Neuronal stem cell (in vitro differentiated cells): ENCODE measurements around the gene HPGDS.

ENCODE experiments used
- DNase-seq: peaks from one replicate; pipeline ENCODE4 v3.0.0-alpha.2; 2013; ENCODE audit warnings: low spot score
- H2AFZ ChIP-seq: one replicate; pipeline ENCODE4 v1.6.1; 2013; ENCODE audit warnings: mild to moderate bottlenecking, low read length, inconsistent platforms
- H2AK5ac ChIP-seq: 2 replicates; pipeline ENCODE4 v1.6.1; 2013; ENCODE audit warnings: low read depth, mild to moderate bottlenecking, inconsistent platforms, low read length, moderate library complexity, mixed read lengths
- H2BK120ac ChIP-seq: 2 replicates; pipeline ENCODE4 v1.6.1; 2013; ENCODE audit warnings: low read depth, mild to moderate bottlenecking, inconsistent platforms, low read length, moderate library complexity, mixed read lengths
- H2BK12ac ChIP-seq: one replicate; pipeline ENCODE4 v1.6.1; 2013; ENCODE audit warnings: low read length, inconsistent platforms
- H2BK15ac ChIP-seq: 2 replicates; pipeline ENCODE4 v1.6.1; 2013; ENCODE audit warnings: mild to moderate bottlenecking, low read length, inconsistent platforms, mixed read lengths
- H2BK5ac ChIP-seq: one replicate; pipeline ENCODE4 v1.6.1; 2013; ENCODE audit warnings: inconsistent platforms, mild to moderate bottlenecking, low read length, moderate library complexity
- H3K14ac ChIP-seq: one replicate; pipeline ENCODE4 v1.6.1; 2013; ENCODE audit warnings: low read length, inconsistent platforms
- H3K18ac ChIP-seq: 2 replicates; pipeline ENCODE4 v1.6.1; 2013; ENCODE audit warnings: low read length, inconsistent platforms
- H3K23ac ChIP-seq: 2 replicates; pipeline ENCODE4 v1.6.1; 2013; ENCODE audit warnings: low read depth, mild to moderate bottlenecking, mixed read lengths, low read length, inconsistent platforms; ENCODE audit not compliant: poor library complexity
- H3K27ac ChIP-seq: replicated peaks from 3 replicates; pipeline ENCODE4 v1.5.1; 2013; ENCODE audit warnings: low read length, inconsistent platforms
- H3K27me3 ChIP-seq, 3 experiments: 2 replicates each; pipeline ENCODE4 v1.6.1; 2013; ENCODE audit warnings: low read length in 3 of 3, mild to moderate bottlenecking in 2 of 3, inconsistent platforms in 1 of 3, low read depth in 1 of 3, mixed read lengths in 1 of 3, moderate library complexity in 1 of 3; ENCODE audit not compliant: control insufficient read depth in 3 of 3, insufficient read depth in 3 of 3
- H3K36me3 ChIP-seq, 2 donors: replicated peaks in 1 of 2; 2 replicates each; pipeline ENCODE4 v1.6.1; 2013; ENCODE audit warnings: low read length in 2 of 2; ENCODE audit not compliant: control insufficient read depth in 2 of 2, insufficient read depth in 2 of 2
- H3K4ac ChIP-seq: 2 replicates; pipeline ENCODE4 v1.6.1; 2013; ENCODE audit warnings: inconsistent platforms, mild to moderate bottlenecking, low read length, moderate library complexity
- H3K4me1 ChIP-seq, 2 donors: 1 replicate in 1 of 2; 2 replicates in 1 of 2; pipeline ENCODE4 v1.6.1; 2013; ENCODE audit warnings: low read length in 2 of 2, low read depth in 1 of 2; ENCODE audit not compliant: control insufficient read depth in 2 of 2, insufficient read depth in 1 of 2
- H3K4me2 ChIP-seq: one replicate; pipeline ENCODE4 v1.6.1; 2013; ENCODE audit warnings: mild to moderate bottlenecking, low read length, inconsistent platforms; ENCODE audit not compliant: insufficient read depth, poor library complexity, severe bottlenecking
- H3K4me3 ChIP-seq, 2 donors: 2 replicates each; pipeline ENCODE4 v1.5.1; 2013; ENCODE audit warnings: low read length in 2 of 2, mild to moderate bottlenecking in 2 of 2, inconsistent platforms in 1 of 2, moderate library complexity in 1 of 2
- H3K79me1 ChIP-seq: one replicate; pipeline ENCODE4 v1.6.1; 2013; ENCODE audit warnings: low read depth, mild to moderate bottlenecking, inconsistent platforms, low read length, moderate library complexity
- H3K9ac ChIP-seq: one replicate; pipeline ENCODE4 v1.6.1; 2013; ENCODE audit warnings: mild to moderate bottlenecking, low read depth, low read length, inconsistent platforms; ENCODE audit not compliant: poor library complexity
- H3K9me3 ChIP-seq, 2 donors: replicated peaks in 1 of 2; 2 replicates each; pipeline versions ENCODE3 to v1.6.1; 2013; ENCODE audit warnings: low read length in 2 of 2, mild to moderate bottlenecking in 2 of 2, inconsistent platforms in 1 of 2, low read depth in 1 of 2, mixed read lengths in 1 of 2, moderate library complexity in 1 of 2; ENCODE audit not compliant: control insufficient read depth in 2 of 2, insufficient read depth in 1 of 2
- H4K8ac ChIP-seq: one replicate; pipeline ENCODE4 v1.6.1; 2013; ENCODE audit warnings: low read depth, mild to moderate bottlenecking, inconsistent platforms, low read length, moderate library complexity
- H4K91ac ChIP-seq: one replicate; pipeline ENCODE4 v1.6.1; 2013; ENCODE audit warnings: low read length, low read depth, mild to moderate bottlenecking, inconsistent platforms; ENCODE audit not compliant: poor library complexity
- WGBS, 2 donors: extraction: QIAGEN DNeasy Blood & Tissue Kit; methylation state at CpG; one replicate each; pipeline ENCODE4 v1.1.7; 2013; ENCODE audit warnings: missing lambda C conversion rate in 2 of 2, mixed read lengths in 1 of 2; ENCODE audit not compliant: insufficient read length in 2 of 2, insufficient replicate concordance in 1 of 2; ENCODE audit errors: extremely low coverage in 2 of 2; 5-methylcytosine and 5-hydroxymethylcytosine counted together

HPGDS gene

DNA sequence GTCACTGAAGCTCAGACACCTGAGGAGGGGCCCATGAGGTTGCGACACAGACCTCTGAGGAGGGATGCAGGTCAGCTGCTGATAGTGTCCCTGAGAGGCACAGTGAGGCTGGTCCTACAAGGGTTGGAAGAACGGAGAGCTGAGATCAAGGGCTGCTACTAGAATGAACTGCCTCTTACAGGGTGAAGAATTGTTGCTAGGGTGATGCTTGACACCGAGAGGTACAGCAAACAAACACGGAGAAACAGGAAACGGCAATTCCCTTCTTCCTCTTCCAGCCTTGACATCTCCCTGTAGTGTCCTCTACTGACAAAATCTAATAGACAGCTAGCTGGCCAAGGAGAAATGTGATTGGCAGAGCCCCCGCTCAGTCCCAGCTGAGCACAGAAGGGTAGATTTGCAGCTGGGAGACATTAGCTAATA lies 11.8 kb upstream of the HPGDS start:
- no peak overlapping the region for H3K18ac ChIP-seq
- H3K23ac ChIP-seq, result no peak overlapping the region
- peak overlapping the region; percentile 32 for H2AFZ ChIP-seq
- no peak overlapping the region for H2BK120ac ChIP-seq
- no peak overlapping the region for H3K4me3 ChIP-seq
- H2BK12ac ChIP-seq, result no peak overlapping the region
- no peak overlapping the region for H3K9ac ChIP-seq
- H3K4me1 ChIP-seq, result no peaks in the 10 kb centered on the region
- H2BK5ac ChIP-seq, result no peak overlapping the region
- peaks cover 0 to 9% (median 0%) of the 10 kb centered on the region in 3 experiments for H3K27me3 ChIP-seq
- DNase-seq, result no peak
- no peaks in the 10 kb centered on the region for H3K79me1 ChIP-seq
- H4K91ac ChIP-seq, result no peak overlapping the region
- H3K36me3 ChIP-seq, result no peaks in the 10 kb centered on the region
- H3K27ac ChIP-seq, result no peak overlapping the region
- no peak overlapping the region for H2BK15ac ChIP-seq
- H3K4ac ChIP-seq, result no peak overlapping the region
- H4K8ac ChIP-seq, result no peak overlapping the region
- no CpG with 5 or more reads among the region's 6 CpGs for WGBS, 2 donors
- H2AK5ac ChIP-seq, result no peak overlapping the region
- no peaks in the 10 kb centered on the region for H3K9me3 ChIP-seq
- H3K14ac ChIP-seq, result no peak overlapping the region
- H3K4me2 ChIP-seq, result no peak overlapping the region

- WGBS, 2 donors, result no CpG with 5 or more reads among the region's 2 CpGs
- H3K4me1 ChIP-seq, result no peaks in the 10 kb centered on the region
- H2BK5ac ChIP-seq, result no peak overlapping the region
- H3K23ac ChIP-seq, result no peak overlapping the region
- H3K4ac ChIP-seq, result no peak overlapping the region
- H4K91ac ChIP-seq, result no peak overlapping the region
- no peaks in the 10 kb centered on the region for H3K9me3 ChIP-seq
- H4K8ac ChIP-seq, result no peak overlapping the region
- H2BK15ac ChIP-seq, result no peak overlapping the region
- DNase-seq, result no peak
- H3K14ac ChIP-seq, result no peak overlapping the region
- no peak overlapping the region for H3K18ac ChIP-seq
- peaks cover 0 to 9% (median 0%) of the 10 kb centered on the region in 3 experiments for H3K27me3 ChIP-seq
- no peaks in the 10 kb centered on the region for H3K79me1 ChIP-seq
- H3K4me2 ChIP-seq, result no peak overlapping the region
- H2AFZ ChIP-seq, result no peak overlapping the region
- H3K9ac ChIP-seq, result no peak overlapping the region
- H3K36me3 ChIP-seq, result no peaks in the 10 kb centered on the region
- H2BK12ac ChIP-seq, result no peak overlapping the region
- H3K4me3 ChIP-seq, result no peak overlapping the region
- H3K27ac ChIP-seq, result no peak overlapping the region
- H2BK120ac ChIP-seq, result no peak overlapping the region
- no peak overlapping the region for H2AK5ac ChIP-seq
These were observed 10.4 kb upstream of the HPGDS start for GRCh38 chr4:94352996-94353395.

- no peak overlapping the region for H3K9ac ChIP-seq
- no peak overlapping the region for H3K23ac ChIP-seq
- no peaks in the 10 kb centered on the region for H3K79me1 ChIP-seq
- no peak overlapping the region for H3K14ac ChIP-seq
- no peak overlapping the region for H2BK120ac ChIP-seq
- no peak overlapping the region for H3K4me2 ChIP-seq
- no peak overlapping the region for H4K8ac ChIP-seq
- no peak overlapping the region for H4K91ac ChIP-seq
- no peak overlapping the region for H3K18ac ChIP-seq
- no peaks in the 10 kb centered on the region for H3K9me3 ChIP-seq
- no peak overlapping the region for H2BK15ac ChIP-seq
- H2AK5ac ChIP-seq, result no peak overlapping the region
- no CpG with 5 or more reads among the region's 4 CpGs for WGBS, 2 donors
- H3K27ac ChIP-seq, result no peak overlapping the region
- no peak overlapping the region for H2AFZ ChIP-seq
- H3K27me3 ChIP-seq, result peaks cover 0 to 9% (median 0%) of the 10 kb centered on the region in 3 experiments
- no peak overlapping the region for H3K4me3 ChIP-seq
- H3K4me1 ChIP-seq, result no peaks in the 10 kb centered on the region
- H2BK12ac ChIP-seq, result no peak overlapping the region
- no peak overlapping the region for H3K4ac ChIP-seq
- no peaks in the 10 kb centered on the region for H3K36me3 ChIP-seq
- no peak for DNase-seq
- H2BK5ac ChIP-seq, result no peak overlapping the region
These were observed 9.5 kb upstream of the HPGDS start for GRCh38 chr4:94352163-94352562.

DNA sequence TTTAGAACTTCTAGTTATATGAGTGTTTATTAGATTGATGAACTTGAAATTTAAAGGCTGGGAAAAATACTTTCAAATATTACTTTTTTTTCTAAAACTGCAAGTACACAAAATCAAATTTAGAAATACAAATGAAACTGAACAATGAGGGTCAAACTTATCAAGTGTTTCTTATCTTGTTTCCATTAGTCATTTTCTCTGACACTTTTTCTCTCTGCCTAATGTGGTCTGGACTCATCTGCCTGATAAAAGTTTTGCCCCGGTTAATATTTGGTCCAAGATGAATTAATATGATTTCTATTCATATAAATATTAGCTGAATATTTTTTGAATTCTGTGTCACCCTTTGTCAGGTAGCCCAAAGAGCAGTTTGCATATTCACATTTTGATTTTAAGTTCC lies 8.7 kb upstream of the HPGDS start:
- H2BK5ac ChIP-seq, result no peak overlapping the region
- H3K27me3 ChIP-seq, result peaks cover 0 to 4% (median 0%) of the 10 kb centered on the region in 3 experiments
- H3K9ac ChIP-seq, result no peak overlapping the region
- no peak overlapping the region for H2AK5ac ChIP-seq
- no peak overlapping the region for H3K14ac ChIP-seq
- H2BK120ac ChIP-seq, result no peak overlapping the region
- no peak overlapping the region for H4K91ac ChIP-seq
- H3K36me3 ChIP-seq, result no peaks in the 10 kb centered on the region
- no peaks in the 10 kb centered on the region for H3K9me3 ChIP-seq
- no peak for DNase-seq
- no peak overlapping the region for H2AFZ ChIP-seq
- H3K18ac ChIP-seq, result no peak overlapping the region
- no peak overlapping the region for H3K27ac ChIP-seq
- no peak overlapping the region for H3K4me3 ChIP-seq
- no peak overlapping the region for H3K4me2 ChIP-seq
- no peak overlapping the region for H2BK12ac ChIP-seq
- no peak overlapping the region for H4K8ac ChIP-seq
- no CpG with 5 or more reads among the region's 1 CpG for WGBS, 2 donors
- H2BK15ac ChIP-seq, result no peak overlapping the region
- H3K23ac ChIP-seq, result no peak overlapping the region
- no peak overlapping the region for H3K4ac ChIP-seq
- no peaks in the 10 kb centered on the region for H3K79me1 ChIP-seq
- H3K4me1 ChIP-seq, result no peaks in the 10 kb centered on the region
